Left forelimb (tissue), 1 donor: ENCODE data around the gene USH2A.

ENCODE experiments used
- DNase-seq: peaks from one replicate; pipeline ENCODE4 v3.0.0-alpha.2; 2018; ENCODE audit warnings: low spot score

Gene USH2A

DNA sequence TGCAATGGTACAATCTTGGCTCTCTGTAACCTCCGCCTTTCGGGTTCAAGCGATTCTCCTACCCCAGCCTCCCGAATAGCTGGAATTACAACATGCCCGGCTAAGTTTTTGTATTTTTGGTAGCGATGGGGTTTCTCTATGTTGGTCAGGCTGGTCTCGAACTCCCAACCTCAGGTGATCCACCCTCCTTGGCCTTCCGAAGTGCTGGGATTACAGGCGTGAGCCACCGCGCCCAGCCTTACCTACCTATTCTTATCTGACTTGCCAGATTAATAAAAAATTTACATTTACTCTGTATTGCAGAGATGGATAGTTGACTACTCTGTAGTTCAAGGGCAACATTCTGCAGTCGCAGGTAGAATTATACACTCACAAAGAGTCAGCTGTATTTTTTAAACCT, 496.6 kb downstream of the USH2A start:
- DNase-seq, result no peak

DNA sequence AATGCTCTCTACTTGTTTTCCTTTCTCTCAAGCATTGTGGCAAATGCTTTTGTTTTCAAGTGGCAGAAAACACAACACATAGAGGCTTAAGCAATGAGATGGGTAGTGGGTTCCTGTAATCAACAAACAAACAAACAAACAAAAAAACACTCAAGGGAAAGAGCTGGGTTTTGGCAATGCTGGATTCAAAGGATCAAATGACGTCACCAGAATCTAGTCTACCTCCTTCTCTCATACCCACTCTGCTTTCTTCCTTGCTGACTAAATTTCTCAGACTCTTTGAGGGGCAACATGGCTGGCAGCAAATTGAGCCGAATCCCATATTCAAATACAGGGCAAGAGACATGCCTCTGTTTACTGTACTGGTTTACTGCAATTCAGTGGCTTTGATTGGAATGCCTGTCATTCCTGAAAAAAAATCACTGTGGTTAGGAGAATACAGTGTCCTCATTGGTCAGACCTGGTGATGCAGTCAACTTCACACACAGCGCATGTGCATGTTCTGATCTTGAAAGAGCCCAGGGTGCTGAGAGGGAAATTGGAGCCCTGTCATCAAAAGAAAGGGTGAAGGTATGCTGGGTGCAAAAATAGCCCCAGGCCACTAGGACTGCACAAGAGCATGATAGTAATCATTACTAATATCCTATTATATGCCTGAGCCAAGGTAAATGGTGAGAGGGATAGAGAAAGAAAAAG, 500.0 kb downstream of the USH2A start:
- no peak for DNase-seq

DNA sequence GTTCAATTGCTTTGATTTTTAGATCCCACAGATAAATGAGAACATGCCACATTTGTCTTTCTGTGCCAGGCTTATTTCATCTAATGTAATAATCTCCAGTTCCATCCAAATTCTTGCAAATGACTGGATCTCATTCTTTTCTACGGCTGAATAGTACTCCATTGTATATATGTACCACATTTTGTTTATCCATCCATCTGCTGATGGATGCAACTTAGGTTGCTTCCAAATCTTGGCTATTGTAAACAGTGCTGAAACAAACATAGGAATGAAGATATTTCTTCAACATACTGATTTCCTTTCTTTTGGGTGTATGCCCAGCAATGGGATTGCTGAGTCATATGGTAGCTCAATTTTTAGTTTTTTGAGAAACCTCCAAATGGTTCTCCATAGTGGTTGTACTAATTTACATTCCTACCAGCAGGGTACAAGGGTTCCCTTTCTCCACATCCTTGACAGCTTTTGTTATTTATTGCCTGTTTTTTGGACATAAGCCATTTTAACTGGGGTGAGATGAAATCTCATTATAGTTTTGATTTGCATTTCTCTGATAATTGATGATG, 511.8 kb downstream of the USH2A start:
- no peak for DNase-seq

DNA sequence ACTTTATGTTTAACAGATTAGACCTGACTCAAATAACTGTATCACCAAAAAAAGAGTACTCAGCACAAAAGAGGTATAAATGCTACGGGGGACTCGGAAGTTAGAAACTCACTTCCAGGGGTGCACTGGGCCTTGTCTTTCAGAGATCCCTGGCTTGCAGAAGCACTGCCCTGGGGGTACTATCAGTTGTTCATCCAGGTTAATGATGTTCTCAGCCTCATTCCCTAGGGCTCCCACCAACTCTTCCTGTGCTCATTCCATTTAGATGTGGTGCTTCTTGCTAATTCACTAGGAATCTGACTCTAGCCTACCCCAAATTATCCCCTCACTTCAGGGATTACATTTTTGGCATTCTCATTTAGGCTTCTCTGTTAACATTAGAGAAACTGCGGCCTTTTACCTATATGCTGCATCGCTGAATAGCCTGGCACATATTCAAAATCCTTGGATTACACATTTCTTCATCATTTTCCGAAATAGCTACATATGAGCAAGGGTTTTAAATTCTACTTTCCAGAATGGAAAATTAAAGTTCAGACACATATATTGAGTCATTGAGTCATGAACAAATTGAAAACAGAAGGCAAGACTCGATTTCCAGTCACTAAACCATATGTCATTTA, 517.6 kb downstream of the USH2A start:
- DNase-seq, result no peak

DNA sequence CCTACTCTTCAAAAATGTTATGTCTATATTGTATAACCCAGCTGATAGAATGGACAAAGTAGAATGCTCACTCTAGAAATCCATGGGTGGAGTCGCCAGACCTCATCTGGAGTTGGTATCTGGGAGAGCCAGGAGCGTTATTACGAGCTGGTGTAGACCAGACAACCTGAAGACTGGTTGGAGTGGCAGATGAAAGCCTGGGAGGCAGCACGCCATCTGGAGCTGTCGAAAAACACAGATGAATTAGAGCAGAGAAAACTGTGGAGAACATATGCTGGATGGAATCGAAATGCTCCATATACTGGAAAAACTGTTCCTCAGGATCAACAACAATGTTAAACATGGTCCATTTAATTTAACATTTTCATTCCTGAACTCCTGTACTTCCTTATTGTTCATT, 522.6 kb downstream of the USH2A start:
- no peak for DNase-seq

DNA sequence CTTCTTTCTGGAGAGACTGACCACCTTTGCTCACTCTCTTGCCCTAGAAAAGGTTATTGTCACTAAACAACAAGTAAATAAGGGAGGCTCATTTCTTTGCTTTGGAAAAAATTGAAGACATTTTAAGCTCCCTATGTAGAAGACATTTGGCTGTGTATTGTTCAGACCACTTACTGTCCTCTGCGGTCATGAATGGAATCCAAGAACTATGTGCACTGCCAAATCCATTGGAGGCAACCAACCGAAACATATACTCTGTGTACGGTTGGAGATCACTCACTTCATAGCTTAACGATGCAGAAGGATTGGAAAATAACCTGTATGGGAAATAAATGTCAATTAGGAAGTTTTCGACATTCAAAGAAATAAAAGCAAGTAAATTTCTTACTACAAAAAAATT, 523.3 kb downstream of the USH2A start:
- DNase-seq, result no peak

DNA sequence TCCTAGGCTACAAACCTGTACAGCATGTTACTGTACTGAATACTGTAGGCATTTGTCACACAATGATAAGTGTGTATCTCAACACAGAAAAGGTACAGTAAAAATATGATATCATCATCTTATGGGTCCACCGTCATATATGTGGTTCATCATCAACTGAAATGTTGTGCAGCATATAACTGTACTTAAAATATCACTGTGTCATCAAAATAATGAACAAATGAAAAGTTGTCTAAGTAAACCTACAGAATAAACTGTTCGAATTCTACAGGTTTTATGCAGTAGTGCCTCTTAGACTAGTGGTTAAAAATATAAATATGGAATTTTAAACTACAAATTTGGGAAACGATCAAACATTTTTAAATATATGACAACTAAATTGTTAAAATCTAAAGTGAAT, 527.4 kb downstream of the USH2A start:
- DNase-seq, result no peak

DNA sequence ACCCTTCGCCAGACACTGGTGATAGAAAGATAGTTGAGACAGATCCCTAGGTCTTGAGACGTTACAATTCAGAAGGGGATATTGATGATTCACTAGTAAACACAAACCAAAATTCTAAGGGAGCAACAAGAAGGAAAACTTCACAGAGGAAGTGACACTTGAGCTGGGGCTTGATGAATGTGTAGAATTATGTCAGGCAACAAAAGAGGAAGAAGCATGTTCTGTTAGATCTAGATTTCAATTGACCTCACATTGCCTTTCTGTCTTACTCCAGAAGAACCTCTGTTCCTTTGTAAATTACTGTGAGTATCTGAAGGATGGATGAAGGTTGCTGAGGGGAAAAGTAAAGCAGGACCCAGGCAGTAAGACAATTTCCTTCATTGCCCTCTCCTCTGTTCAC, 528.0 kb downstream of the USH2A start:
- DNase-seq, result no peak

DNA sequence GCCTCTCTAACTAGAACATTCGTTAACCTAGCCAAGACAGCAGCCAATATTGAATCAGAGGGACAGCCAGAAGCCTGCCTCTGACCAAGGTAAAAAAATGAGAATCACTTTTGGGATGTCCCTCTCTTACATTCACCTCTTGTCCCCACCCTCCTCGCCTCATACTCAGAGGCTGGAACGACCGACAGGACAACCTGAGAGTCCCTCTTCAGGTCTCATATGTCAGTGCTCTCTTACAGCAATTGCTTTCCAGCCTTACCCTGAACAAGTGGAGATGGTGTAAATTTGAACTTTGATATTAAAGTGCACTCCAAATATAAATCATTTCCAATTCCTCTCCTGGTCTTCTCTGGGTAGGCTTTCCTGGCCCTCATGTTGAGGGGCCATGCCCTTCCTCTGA, 528.6 kb downstream of the USH2A start:
- DNase-seq, result no peak

DNA sequence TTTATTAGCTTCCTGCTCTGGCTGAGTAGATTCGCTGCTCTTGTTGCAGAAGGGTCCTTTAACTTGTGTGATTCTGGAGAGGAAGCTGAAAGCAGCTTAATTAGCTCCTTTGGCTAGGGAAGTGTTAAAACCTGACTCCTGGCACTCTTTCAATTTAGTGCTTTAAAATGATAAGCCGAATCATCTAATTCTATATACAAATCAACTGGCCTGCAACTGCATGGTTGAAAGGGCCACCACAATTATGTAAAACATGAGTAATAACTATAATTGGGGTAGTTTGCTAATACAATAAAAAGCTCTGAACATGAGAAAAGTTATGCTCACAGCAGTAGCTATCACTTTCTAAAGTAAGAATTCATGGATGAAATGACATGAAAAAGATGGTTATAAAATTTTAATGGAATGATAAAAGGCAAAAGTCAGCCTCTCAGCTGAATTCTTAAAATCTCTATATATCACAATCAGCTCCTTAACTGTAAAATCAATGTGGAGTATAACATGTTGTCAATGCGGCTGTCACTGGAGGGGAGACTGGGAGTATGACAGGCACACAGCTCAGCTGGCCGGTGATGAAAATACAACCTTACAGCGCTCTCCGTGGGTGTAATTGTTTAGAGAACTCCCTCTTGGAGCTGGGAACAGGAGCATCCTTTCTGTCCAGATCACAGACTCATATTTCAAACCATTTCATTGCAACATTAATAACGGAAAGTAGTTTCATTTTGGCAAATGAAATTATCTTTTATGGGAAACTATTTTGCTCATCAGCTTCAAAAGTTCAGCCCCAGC, 531.8 kb downstream of the USH2A start:
- no peak for DNase-seq

DNA sequence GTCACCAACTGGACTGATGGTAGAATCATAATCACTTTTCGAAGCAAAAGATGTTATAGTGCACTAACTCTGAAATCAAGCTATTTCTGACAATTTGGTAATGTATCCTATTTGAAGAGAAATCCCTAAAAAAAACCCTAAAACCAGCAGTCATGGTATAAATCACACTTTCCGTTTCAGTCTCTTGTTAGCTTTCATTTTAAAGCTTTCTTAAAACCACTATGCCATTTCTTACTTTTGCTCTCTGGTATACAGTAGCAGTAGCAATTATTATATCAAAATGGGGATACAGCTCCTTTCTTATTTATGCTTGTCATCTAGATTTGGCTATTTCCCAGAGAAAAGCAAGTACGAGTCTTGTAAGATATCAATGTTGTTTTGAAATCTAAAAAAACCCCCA, 532.8 kb downstream of the USH2A start:
- no peak for DNase-seq

DNA sequence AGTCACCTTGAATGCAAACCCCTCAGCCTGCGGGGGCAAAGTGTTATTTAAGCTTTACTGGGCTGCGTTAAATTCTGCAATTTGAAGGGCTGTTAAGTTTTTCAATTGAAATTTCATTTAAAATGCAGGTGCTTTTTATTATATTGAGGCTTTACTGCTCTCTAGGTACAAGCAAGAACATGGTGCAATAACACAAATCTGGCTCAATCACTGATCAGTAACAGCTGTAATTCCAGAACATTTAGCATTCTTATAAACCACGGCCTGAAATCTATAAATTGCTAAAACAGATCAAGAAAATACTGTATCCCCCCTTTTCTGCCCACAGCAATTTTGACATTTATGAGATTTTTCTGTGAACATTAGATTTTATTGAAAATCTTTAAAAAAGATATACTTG, 533.4 kb downstream of the USH2A start:
- no peak for DNase-seq

DNA sequence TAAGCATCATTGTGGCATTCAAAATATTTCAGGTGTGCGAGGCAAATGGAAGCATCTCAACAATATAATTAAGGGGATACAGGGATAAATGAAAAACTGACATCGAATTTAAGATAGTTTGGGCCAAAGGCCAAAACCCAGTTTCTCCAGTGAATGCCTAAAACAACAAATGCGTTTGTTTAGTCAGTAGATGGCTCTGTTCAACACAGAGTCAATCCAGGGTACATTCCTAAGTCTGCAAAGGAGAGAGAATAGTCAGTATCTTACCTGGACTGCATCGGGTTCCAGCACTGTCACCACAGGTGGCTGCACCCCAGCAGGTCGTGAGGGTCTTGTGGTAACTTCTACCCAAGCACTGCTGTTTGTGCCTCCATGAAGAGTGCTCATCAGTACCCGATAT, 535.1 kb downstream of the USH2A start:
- DNase-seq, result no peak

DNA sequence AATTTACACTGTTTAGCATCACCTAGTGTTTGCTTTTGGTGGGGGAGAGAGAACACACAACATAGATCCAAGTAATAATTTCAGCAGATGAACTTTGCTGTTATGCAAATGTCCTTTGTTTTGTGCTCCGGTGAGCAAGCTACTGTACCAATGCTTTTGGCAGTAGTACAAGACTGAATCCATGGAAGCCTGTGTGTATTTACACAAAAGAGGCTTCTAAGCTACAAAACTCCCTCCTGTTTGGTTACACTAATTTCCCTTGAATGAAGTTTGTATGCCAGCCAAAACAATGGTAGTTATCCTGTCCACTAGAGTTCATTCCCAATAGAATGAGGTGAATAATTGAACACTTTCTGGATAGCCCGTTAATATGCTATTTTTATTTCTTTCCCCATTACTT, 535.6 kb downstream of the USH2A start:
- DNase-seq, result no peak

DNA sequence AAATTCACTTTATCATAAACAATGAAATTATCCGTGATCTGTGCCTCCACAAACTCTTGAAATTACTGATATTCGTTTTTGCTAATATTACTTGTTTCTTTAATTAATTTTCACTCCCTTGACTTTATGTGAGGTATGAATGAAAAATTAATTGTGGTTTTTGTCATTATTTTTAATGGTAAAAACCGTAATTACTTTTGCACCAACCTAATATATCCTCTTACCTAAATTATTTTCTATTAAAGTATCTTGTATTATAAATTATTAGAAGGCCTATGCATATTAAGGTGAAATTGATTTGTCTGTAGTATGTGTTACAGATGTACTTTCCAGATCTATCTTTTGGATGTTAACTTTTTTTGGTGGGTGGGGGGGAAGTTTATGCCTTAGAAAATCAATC, 540.2 kb downstream of the USH2A start:
- DNase-seq, result no peak

DNA sequence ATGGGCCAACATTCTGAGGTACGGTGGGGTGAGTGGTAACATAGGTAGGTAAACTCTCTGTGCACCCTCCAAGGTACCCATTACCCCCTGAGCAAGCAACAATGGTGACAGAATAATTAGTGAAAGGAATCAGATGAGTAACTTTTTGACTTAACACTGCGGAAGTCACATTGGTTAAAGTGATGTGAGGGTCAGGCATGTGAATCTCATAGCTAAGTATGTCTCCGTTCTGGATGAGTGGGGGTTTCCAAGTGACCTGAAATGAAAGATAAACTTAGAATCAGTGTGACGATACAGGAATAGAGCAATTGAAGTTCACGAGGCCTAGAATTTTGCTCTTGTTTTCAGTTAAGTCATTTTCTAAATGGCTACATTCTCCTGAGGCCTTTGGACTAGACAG, 544.4 kb downstream of the USH2A start:
- DNase-seq, result no peak

DNA sequence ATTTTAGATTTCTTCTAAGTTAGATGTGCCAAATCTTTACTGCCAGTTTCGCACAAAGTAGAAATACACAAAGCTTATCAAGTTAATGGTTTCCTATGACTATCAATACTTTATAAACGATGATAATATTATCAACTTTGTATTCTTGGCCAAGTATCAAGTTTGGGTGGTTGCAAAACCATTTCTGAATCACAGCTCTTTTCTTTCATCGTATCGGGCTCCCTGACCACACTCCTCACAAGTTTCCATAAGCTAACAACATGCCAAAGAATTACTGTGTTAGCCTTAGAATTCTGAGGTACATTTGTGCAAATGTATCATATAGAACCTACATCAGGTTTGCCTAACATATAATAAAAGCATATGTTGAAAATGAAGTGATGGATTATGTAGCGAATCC, 545.1 kb downstream of the USH2A start:
- DNase-seq, result no peak

DNA sequence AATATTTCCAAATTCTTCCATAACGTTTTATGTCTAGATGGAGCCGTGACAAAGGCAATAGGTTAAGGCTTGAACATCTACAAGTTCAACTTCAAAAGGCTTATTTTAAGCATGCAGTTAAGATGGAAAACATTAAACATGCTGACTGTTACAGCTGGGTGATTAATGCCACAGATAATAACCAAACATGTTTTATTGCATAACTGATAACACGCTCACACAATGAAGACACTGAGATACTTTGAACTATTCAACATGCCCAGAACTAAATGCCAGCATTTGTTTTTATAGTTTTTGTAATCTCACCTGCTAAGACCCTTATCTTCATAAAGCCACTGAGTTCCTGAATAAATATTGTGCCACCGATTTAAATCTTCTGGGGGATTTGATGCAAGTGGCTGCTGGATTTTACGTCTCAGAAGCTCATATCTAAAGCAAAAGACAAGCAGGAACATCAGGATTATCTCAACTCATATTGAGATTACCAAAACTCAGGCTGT, 545.7 kb downstream of the USH2A start:
- no peak for DNase-seq

DNA sequence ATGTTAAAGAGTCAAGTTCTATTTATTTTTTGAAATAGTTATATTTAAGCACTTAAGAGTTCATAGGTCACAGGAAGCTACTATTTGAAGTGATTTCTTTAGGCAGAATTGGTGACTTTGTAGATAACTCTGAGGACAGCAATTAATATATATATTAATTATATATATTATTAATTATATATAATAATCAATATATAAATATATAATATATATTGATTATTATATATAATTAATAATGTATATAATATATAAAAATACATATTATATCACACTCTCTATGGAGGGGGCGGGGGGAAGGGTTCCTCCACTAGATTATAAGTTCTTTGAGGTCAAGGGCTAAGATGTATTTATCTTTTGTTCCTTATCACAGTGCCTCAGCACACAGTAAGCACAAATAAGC, 547.5 kb downstream of the USH2A start:
- DNase-seq, result no peak

DNA sequence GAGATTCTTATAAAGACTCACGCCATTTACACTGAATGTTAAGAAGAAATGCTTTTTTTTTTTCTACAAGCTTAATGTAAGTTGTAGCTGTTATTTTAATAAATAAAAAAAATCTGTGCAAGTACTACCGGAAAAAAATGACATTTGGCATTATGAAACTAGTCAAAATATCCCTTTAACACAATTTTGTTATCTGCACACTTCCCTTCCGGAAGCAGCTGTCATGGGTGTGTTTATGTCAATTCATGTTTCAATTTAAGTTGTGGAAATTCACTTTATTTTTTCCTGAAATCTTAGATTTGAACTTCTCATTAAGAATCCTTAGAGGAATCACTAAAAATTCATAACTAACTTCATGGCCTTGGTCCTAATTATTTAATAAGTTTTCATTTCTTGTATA, 548.0 kb downstream of the USH2A start:
- DNase-seq, result no peak

DNA sequence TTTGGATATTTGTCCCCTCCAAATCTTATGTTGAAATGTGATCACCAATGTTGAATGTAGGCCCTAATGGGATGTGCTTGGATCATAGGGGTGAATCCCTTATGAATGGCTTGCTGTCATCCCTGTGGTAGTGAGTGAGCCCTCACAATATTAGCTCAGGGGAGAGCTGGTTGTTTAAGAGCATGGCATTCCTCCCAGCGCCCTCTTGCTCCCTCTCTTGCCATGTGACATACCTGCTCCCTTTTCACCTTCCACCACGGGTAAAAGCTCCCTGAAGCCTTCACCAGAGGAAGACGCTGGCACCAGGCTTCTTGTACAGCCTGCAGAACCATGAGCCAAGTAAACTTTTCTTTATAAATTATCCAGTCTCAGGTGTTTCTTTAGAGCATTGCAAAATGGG, 550.6 kb downstream of the USH2A start:
- no peak for DNase-seq

DNA sequence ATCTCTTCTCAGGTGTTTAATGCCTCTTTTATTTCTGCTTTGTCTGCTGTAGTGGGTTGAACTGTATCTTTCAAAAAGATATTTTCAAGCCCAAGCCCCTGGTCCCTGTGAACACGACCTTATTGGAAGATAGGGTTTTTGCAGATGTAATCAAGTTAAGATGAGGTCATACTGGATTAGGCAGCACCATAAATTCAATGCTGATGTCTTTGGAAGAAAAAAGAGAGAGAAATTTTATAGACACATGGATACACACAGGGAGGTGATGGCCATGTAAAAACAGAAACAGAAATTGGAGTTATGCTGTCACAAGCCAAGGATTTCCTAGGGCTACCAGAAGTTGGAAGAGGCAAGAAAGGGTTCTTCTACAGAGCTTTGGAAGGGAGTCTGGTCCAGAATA, 554.7 kb downstream of the USH2A start:
- no peak for DNase-seq

DNA sequence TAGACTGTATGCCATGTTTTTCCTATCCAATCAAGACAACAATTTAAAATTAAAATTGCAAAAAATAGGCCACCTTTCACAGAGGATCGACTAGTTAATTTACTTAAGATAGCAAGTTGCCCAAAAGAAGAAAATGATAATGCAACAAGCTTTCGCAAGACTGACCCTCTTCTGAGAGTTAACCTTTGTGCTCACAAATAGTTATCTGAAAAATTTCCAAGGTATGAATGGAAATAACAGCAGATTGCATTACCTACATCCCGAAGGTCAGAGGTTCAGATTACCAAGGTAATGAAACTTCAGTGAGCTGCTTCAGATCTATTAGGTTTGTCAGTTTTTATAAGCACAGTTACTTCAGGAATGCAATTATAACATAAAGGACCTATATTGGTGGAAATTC, 558.2 kb downstream of the USH2A start:
- no peak for DNase-seq
